WTC11 (cell line): ENCODE measurements around the gene GBP5. TPM values are rescaled to one million over a fixed set of nuclear protein-coding genes. Genes with fewer than 3 reads are reported as not detected.

ENCODE experiments used
- ATAC-seq: fragments of 200-7000 bp; cut with Tn5 transposase; 2 replicates; pipeline ENCODE4 v1.10.0; 2021; ENCODE audit warnings: mild to moderate bottlenecking, moderate library complexity
- CTCF ChIA-PET: fragments of 300-600 bp; sonication (Branson Sonifier 250); formaldehyde crosslinking; loops from one replicate; lab custom pipeline; 2021; ENCODE audit warnings: antibody characterized with exemption; lab: Charles Lee
- POLR2A ChIA-PET: fragments of 350-600 bp; sonication (Branson Sonifier 250); formaldehyde crosslinking; loops from one replicate; lab custom pipeline; 2021; ENCODE audit warnings: antibody characterized with exemption; lab: Charles Lee
- DNase-seq: peaks from one replicate; pipeline ENCODE4 v3.0.0; 2021; ENCODE audit warnings: low spot score
- H3K27ac Mint-ChIP-seq: 2 replicates; pipeline ENCODE4 v1.8.0; 2021; ENCODE audit warnings: mixed read lengths
- H3K27me3 Mint-ChIP-seq: 2 replicates; pipeline ENCODE4 v1.8.0; 2021; ENCODE audit warnings: low read depth, mild to moderate bottlenecking, moderate library complexity, mixed read lengths
- H3K36me3 Mint-ChIP-seq: 2 replicates; pipeline ENCODE4 v1.8.0; 2021; ENCODE audit warnings: mixed read lengths
- H3K4me1 Mint-ChIP-seq: 2 replicates; pipeline ENCODE4 v1.8.0; 2022; ENCODE audit warnings: mixed read lengths
- H3K4me3 Mint-ChIP-seq: 2 replicates; pipeline ENCODE4 v1.8.0; 2021; ENCODE audit warnings: mild to moderate bottlenecking, moderate library complexity, mixed read lengths
- H3K9me3 Mint-ChIP-seq: 2 replicates; pipeline ENCODE4 v1.8.0; 2021; ENCODE audit warnings: mixed read lengths
- CBFB ChIP-seq: sonication (generic); formaldehyde crosslinking; IDR thresholded peaks from 2 replicates; pipeline ENCODE4 v1.8.1; 2022; ENCODE audit warnings: mild to moderate bottlenecking, low read depth, missing genetic modification reagents
- CREM ChIP-seq: sonication (generic); formaldehyde crosslinking; IDR thresholded peaks from 2 replicates; pipeline ENCODE4 v1.8.1; 2022; ENCODE audit warnings: mild to moderate bottlenecking, missing genetic modification reagents, moderate library complexity
- EMX1 ChIP-seq: fragments of 250-450 bp; sonication (Bioruptor Pico); IDR thresholded peaks from 2 replicates; pipeline ENCODE4 v1.8.0; 2021; ENCODE audit warnings: mild to moderate bottlenecking
- FOXJ3 ChIP-seq: sonication (generic); formaldehyde crosslinking; IDR thresholded peaks from 2 replicates; pipeline ENCODE4 v1.9.0; 2021; ENCODE audit warnings: missing genetic modification reagents, mild to moderate bottlenecking, borderline replicate concordance
- MYBL2 ChIP-seq: sonication (generic); formaldehyde crosslinking; IDR thresholded peaks from 2 replicates; pipeline ENCODE4 v1.8.1; 2023; ENCODE audit warnings: mild to moderate bottlenecking, moderate library complexity, missing genetic modification reagents
- NR2C2 ChIP-seq: sonication (generic); formaldehyde crosslinking; IDR thresholded peaks from 2 replicates; pipeline ENCODE4 v1.8.0; 2022; ENCODE audit warnings: mild to moderate bottlenecking, missing genetic modification reagents
- SP1 ChIP-seq: sonication (generic); formaldehyde crosslinking; conservative IDR thresholded peaks from 2 replicates; pipeline ENCODE4 v1.8.1; 2022; ENCODE audit warnings: missing genetic modification reagents
- TEAD1 ChIP-seq: sonication (generic); formaldehyde crosslinking; IDR thresholded peaks from 2 replicates; pipeline ENCODE4 v1.8.0; 2022; ENCODE audit warnings: mild to moderate bottlenecking, missing genetic modification reagents
- ZNF317 ChIP-seq: sonication (generic); formaldehyde crosslinking; IDR thresholded peaks from 2 replicates; pipeline ENCODE4 v1.8.1; 2023; ENCODE audit warnings: low read depth, mild to moderate bottlenecking, moderate library complexity, missing genetic modification reagents, borderline replicate concordance
- total RNA-seq: library from RNA; stranded (reverse); gene quantifications from 3 replicates; pipeline ENCODE4 v1.2.3, GENCODE V29; 2021
- TF ChIP-seq, protein P1 (sequence below): sonication (generic); formaldehyde crosslinking; IDR thresholded peaks from 2 replicates; pipeline ENCODE4 v1.8.1; 2023; ENCODE audit warnings: mild to moderate bottlenecking, missing genetic modification reagents, moderate library complexity
- TF ChIP-seq, protein P2 (sequence below): fragments of 250-450 bp; sonication (Bioruptor Pico); IDR thresholded peaks from 2 replicates; pipeline ENCODE4 v1.9.0; 2021; ENCODE audit warnings: mild to moderate bottlenecking, borderline replicate concordance
- TF ChIP-seq, protein P3 (sequence below): sonication (generic); formaldehyde crosslinking; IDR thresholded peaks from 2 replicates; pipeline ENCODE4 v1.8.0; 2022; ENCODE audit warnings: mild to moderate bottlenecking, missing genetic modification reagents
- TF ChIP-seq, protein P4 (sequence below): sonication (generic); formaldehyde crosslinking; IDR thresholded peaks from 2 replicates; pipeline ENCODE4 v1.8.1; 2023; ENCODE audit warnings: mild to moderate bottlenecking, missing genetic modification reagents, moderate library complexity
- TF ChIP-seq, protein P5 (sequence below): sonication (generic); formaldehyde crosslinking; IDR thresholded peaks from 2 replicates; pipeline ENCODE4 v1.8.0; 2022; ENCODE audit warnings: mild to moderate bottlenecking, missing genetic modification reagents
- TF ChIP-seq, protein P6 (sequence below): sonication (generic); formaldehyde crosslinking; IDR thresholded peaks from 2 replicates; pipeline ENCODE4 v1.8.1; 2022; ENCODE audit warnings: mild to moderate bottlenecking, missing genetic modification reagents, moderate library complexity, borderline replicate concordance
- TF ChIP-seq, protein P7 (sequence below): sonication (generic); formaldehyde crosslinking; IDR thresholded peaks from 2 replicates; pipeline ENCODE4 v1.8.0; 2022; ENCODE audit warnings: missing genetic modification reagents
- TF ChIP-seq, protein P8 (sequence below): sonication (generic); formaldehyde crosslinking; IDR thresholded peaks from 2 replicates; pipeline ENCODE4 v1.8.1; 2022; ENCODE audit warnings: missing genetic modification reagents, borderline replicate concordance
- TF ChIP-seq, protein P9 (sequence below): sonication (generic); formaldehyde crosslinking; IDR thresholded peaks from 2 replicates; pipeline ENCODE4 v1.8.1; 2022; ENCODE audit warnings: mild to moderate bottlenecking, moderate library complexity, missing genetic modification reagents

GBP5 gene
- total RNA-seq, 1 experiment from 2014 or later, result 0.17 TPM

DNA sequence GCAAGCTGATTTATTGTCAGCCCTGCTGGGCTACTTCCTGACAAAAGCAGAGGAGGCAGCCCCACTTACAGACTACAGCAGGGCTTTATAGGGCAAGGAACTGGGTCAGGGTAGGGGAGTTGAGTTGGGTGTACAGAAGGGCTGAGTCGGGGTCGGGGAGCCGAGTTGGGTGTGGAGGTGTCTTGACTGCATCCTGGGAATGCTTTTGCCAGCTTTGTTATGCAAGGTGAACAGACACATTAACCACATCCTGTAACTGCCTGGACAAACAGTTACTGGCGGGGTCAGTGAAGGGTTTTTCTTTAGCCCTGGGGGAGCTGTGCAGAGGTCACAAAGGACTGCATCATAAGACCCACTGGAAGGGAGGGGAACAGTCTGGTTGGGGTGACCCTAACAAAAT lies 39.1 kb upstream of the GBP5 start (continued):
- no peak for TF ChIP-seq MYBL2 (CRISPR knock-in tag)
- TF ChIP-seq CREM (CRISPR knock-in tag), result no peak
- TF ChIP-seq, protein P1, sequence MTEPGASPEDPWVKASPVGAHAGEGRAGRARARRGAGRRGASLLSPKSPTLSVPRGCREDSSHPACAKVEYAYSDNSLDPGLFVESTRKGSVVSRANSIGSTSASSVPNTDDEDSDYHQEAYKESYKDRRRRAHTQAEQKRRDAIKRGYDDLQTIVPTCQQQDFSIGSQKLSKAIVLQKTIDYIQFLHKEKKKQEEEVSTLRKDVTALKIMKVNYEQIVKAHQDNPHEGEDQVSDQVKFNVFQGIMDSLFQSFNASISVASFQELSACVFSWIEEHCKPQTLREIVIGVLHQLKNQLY, result no peak
- TF ChIP-seq, protein P2, sequence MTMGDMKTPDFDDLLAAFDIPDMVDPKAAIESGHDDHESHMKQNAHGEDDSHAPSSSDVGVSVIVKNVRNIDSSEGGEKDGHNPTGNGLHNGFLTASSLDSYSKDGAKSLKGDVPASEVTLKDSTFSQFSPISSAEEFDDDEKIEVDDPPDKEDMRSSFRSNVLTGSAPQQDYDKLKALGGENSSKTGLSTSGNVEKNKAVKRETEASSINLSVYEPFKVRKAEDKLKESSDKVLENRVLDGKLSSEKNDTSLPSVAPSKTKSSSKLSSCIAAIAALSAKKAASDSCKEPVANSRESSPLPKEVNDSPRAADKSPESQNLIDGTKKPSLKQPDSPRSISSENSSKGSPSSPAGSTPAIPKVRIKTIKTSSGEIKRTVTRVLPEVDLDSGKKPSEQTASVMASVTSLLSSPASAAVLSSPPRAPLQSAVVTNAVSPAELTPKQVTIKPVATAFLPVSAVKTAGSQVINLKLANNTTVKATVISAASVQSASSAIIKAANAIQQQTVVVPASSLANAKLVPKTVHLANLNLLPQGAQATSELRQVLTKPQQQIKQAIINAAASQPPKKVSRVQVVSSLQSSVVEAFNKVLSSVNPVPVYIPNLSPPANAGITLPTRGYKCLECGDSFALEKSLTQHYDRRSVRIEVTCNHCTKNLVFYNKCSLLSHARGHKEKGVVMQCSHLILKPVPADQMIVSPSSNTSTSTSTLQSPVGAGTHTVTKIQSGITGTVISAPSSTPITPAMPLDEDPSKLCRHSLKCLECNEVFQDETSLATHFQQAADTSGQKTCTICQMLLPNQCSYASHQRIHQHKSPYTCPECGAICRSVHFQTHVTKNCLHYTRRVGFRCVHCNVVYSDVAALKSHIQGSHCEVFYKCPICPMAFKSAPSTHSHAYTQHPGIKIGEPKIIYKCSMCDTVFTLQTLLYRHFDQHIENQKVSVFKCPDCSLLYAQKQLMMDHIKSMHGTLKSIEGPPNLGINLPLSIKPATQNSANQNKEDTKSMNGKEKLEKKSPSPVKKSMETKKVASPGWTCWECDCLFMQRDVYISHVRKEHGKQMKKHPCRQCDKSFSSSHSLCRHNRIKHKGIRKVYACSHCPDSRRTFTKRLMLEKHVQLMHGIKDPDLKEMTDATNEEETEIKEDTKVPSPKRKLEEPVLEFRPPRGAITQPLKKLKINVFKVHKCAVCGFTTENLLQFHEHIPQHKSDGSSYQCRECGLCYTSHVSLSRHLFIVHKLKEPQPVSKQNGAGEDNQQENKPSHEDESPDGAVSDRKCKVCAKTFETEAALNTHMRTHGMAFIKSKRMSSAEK (CRISPR knock-in tag), result no peak
- TF ChIP-seq, protein P3, sequence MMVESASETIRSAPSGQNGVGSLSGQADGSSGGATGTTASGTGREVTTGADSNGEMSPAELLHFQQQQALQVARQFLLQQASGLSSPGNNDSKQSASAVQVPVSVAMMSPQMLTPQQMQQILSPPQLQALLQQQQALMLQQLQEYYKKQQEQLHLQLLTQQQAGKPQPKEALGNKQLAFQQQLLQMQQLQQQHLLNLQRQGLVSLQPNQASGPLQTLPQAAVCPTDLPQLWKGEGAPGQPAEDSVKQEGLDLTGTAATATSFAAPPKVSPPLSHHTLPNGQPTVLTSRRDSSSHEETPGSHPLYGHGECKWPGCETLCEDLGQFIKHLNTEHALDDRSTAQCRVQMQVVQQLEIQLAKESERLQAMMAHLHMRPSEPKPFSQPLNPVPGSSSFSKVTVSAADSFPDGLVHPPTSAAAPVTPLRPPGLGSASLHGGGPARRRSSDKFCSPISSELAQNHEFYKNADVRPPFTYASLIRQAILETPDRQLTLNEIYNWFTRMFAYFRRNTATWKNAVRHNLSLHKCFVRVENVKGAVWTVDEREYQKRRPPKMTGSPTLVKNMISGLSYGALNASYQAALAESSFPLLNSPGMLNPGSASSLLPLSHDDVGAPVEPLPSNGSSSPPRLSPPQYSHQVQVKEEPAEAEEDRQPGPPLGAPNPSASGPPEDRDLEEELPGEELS (CRISPR knock-in tag), result no peak
- TF ChIP-seq, protein P4, sequence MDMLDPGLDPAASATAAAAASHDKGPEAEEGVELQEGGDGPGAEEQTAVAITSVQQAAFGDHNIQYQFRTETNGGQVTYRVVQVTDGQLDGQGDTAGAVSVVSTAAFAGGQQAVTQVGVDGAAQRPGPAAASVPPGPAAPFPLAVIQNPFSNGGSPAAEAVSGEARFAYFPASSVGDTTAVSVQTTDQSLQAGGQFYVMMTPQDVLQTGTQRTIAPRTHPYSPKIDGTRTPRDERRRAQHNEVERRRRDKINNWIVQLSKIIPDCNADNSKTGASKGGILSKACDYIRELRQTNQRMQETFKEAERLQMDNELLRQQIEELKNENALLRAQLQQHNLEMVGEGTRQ, result no peak
- no peak for TF ChIP-seq SP1
- TF ChIP-seq, protein P5, sequence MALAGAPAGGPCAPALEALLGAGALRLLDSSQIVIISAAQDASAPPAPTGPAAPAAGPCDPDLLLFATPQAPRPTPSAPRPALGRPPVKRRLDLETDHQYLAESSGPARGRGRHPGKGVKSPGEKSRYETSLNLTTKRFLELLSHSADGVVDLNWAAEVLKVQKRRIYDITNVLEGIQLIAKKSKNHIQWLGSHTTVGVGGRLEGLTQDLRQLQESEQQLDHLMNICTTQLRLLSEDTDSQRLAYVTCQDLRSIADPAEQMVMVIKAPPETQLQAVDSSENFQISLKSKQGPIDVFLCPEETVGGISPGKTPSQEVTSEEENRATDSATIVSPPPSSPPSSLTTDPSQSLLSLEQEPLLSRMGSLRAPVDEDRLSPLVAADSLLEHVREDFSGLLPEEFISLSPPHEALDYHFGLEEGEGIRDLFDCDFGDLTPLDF (CRISPR knock-in tag), result no peak
- TF ChIP-seq, protein P6, sequence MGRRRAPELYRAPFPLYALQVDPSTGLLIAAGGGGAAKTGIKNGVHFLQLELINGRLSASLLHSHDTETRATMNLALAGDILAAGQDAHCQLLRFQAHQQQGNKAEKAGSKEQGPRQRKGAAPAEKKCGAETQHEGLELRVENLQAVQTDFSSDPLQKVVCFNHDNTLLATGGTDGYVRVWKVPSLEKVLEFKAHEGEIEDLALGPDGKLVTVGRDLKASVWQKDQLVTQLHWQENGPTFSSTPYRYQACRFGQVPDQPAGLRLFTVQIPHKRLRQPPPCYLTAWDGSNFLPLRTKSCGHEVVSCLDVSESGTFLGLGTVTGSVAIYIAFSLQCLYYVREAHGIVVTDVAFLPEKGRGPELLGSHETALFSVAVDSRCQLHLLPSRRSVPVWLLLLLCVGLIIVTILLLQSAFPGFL (CRISPR knock-in tag), result no peak

DNA sequence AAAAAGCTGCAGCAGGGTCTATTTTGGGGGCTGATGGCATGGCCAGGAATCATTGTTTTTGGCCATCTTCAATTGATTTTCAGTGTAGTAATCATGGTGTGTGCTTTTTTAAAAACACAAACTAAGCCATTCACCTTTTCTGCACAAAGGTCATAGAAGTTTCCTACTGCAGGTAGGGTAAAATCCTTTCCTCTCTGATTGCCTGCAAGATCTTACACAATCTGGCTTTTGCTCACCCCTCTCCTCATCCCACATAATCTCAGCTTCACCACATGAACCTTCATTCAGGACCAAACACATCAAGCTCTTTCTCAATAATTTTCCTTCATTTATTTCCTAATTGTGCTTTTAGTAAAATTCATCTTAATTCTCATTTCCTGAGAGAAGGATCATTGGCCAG lies 38.3 kb upstream of the GBP5 start:
- CTCF ChIA-PET, result interaction anchor here (1.1 kb wide), 1 partner anchor 225 kb away, joined by 3 read pairs; no protein-coding TSS in a partner anchor
- Mint-ChIP-seq H3K36me3 (peaks cover 18% of the 10 kb centered on the region), H3K27ac (no peak overlapping the region), H3K4me1 (peaks cover 15% of the 10 kb centered on the region), H3K4me3 (no peak overlapping the region), H3K27me3 (no peaks in the 10 kb centered on the region), H3K9me3 (peaks cover 39% of the 10 kb centered on the region)
- DNase-seq, result no peak
- ATAC-seq, result no peak
- POLR2A ChIA-PET, result no interaction called here
- TF ChIP-seq, protein P6 (CRISPR knock-in tag), result no peak
- TF ChIP-seq FOXJ3 (CRISPR knock-in tag) (no peak), CBFB (CRISPR knock-in tag) (no peak), NR2C2 (CRISPR knock-in tag) (no peak), ZNF317 (no peak), TEAD1 (CRISPR knock-in tag) (no peak), EMX1 (CRISPR knock-in tag) (no peak)
- TF ChIP-seq, protein P7, sequence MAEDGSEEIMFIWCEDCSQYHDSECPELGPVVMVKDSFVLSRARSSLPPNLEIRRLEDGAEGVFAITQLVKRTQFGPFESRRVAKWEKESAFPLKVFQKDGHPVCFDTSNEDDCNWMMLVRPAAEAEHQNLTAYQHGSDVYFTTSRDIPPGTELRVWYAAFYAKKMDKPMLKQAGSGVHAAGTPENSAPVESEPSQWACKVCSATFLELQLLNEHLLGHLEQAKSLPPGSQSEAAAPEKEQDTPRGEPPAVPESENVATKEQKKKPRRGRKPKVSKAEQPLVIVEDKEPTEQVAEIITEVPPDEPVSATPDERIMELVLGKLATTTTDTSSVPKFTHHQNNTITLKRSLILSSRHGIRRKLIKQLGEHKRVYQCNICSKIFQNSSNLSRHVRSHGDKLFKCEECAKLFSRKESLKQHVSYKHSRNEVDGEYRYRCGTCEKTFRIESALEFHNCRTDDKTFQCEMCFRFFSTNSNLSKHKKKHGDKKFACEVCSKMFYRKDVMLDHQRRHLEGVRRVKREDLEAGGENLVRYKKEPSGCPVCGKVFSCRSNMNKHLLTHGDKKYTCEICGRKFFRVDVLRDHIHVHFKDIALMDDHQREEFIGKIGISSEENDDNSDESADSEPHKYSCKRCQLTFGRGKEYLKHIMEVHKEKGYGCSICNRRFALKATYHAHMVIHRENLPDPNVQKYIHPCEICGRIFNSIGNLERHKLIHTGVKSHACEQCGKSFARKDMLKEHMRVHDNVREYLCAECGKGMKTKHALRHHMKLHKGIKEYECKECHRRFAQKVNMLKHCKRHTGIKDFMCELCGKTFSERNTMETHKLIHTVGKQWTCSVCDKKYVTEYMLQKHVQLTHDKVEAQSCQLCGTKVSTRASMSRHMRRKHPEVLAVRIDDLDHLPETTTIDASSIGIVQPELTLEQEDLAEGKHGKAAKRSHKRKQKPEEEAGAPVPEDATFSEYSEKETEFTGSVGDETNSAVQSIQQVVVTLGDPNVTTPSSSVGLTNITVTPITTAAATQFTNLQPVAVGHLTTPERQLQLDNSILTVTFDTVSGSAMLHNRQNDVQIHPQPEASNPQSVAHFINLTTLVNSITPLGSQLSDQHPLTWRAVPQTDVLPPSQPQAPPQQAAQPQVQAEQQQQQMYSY (CRISPR knock-in tag), result no peak
- TF ChIP-seq, protein P8, sequence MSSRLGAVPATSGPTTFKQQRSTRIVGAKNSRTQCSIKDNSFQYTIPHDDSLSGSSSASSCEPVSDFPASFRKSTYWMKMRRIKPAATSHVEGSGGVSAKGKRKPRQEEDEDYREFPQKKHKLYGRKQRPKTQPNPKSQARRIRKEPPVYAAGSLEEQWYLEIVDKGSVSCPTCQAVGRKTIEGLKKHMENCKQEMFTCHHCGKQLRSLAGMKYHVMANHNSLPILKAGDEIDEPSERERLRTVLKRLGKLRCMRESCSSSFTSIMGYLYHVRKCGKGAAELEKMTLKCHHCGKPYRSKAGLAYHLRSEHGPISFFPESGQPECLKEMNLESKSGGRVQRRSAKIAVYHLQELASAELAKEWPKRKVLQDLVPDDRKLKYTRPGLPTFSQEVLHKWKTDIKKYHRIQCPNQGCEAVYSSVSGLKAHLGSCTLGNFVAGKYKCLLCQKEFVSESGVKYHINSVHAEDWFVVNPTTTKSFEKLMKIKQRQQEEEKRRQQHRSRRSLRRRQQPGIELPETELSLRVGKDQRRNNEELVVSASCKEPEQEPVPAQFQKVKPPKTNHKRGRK (CRISPR knock-in tag), result no peak
- TF ChIP-seq, protein P9, sequence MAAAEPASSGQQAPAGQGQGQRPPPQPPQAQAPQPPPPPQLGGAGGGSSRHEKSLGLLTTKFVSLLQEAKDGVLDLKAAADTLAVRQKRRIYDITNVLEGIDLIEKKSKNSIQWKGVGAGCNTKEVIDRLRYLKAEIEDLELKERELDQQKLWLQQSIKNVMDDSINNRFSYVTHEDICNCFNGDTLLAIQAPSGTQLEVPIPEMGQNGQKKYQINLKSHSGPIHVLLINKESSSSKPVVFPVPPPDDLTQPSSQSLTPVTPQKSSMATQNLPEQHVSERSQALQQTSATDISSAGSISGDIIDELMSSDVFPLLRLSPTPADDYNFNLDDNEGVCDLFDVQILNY (CRISPR knock-in tag), result no peak
